Neural progenitor cell (in vitro differentiated cells): ENCODE measurements around the gene AP2M1. TPM values are rescaled to one million over a fixed set of nuclear protein-coding genes. Genes with fewer than 3 reads are reported as not detected.
A peak's percentile ranks its signal among the peaks of the same experiment; 100 is the strongest.

Experiments
- DNase-seq: peaks from one replicate; pipeline ENCODE4 v3.0.0-alpha.2; 2016; ENCODE audit warnings: low spot score
- H2AFZ ChIP-seq: fragments of 200-600 bp; sonication (generic); replicated peaks from 2 replicates; pipeline ENCODE4 v1.6.1; 2016; ENCODE audit warnings: antibody characterized with exemption
- H3F3A ChIP-seq: fragments of 200-600 bp; sonication (generic); 2 replicates; pipeline ENCODE4 v1.6.1; 2016; ENCODE audit warnings: antibody characterized with exemption, low read depth
- H3K27ac ChIP-seq: fragments of 200-600 bp; sonication (generic); 2 replicates; pipeline ENCODE4 v1.5.1; 2016; ENCODE audit warnings: mild to moderate bottlenecking
- H3K27me3 ChIP-seq: fragments of 200-600 bp; sonication (generic); 2 replicates; pipeline ENCODE4 v1.6.1; 2016; ENCODE audit warnings: mild to moderate bottlenecking, moderate library complexity
- H3K36me3 ChIP-seq: fragments of 200-600 bp; sonication (generic); 2 replicates; pipeline ENCODE4 v1.5.1; 2016
- H3K4me1 ChIP-seq: fragments of 200-600 bp; sonication (generic); 2 replicates; pipeline ENCODE4 v1.6.1; 2016; ENCODE audit warnings: mixed run types
- H3K4me2 ChIP-seq: fragments of 200-600 bp; sonication (generic); 2 replicates; pipeline ENCODE4 v1.6.1; 2016
- H3K4me3 ChIP-seq: fragments of 200-600 bp; sonication (generic); 2 replicates; pipeline ENCODE4 v1.5.1; 2016
- H3K79me2 ChIP-seq: fragments of 200-600 bp; sonication (generic); 2 replicates; pipeline ENCODE4 v1.6.1; 2016; ENCODE audit warnings: low read depth
- H3K9ac ChIP-seq: fragments of 200-600 bp; sonication (generic); 2 replicates; pipeline ENCODE4 v1.6.1; 2016
- H3K9me3 ChIP-seq: fragments of 200-600 bp; sonication (generic); 2 replicates; pipeline ENCODE4 v1.5.1; 2016; ENCODE audit warnings: low read depth
- H4K20me1 ChIP-seq: fragments of 200-600 bp; sonication (generic); 2 replicates; pipeline ENCODE4 v1.6.1; 2016; ENCODE audit warnings: low read depth
- H3K27ac Mint-ChIP-seq: 3 replicates; pipeline ENCODE4 v1.8.0; 2021; ENCODE audit warnings: mixed read lengths
- H3K27me3 Mint-ChIP-seq: 2 replicates; pipeline ENCODE4 v1.8.0; 2022; ENCODE audit warnings: low read depth, mild to moderate bottlenecking, inconsistent platforms, moderate library complexity, mixed read lengths; ENCODE audit not compliant: insufficient read depth
- H3K36me3 Mint-ChIP-seq: 3 replicates; pipeline ENCODE4 v1.8.0; 2021; ENCODE audit warnings: mixed read lengths
- H3K4me1 Mint-ChIP-seq: 3 replicates; pipeline ENCODE4 v1.8.0; 2021; ENCODE audit warnings: mixed read lengths
- H3K4me3 Mint-ChIP-seq: 3 replicates; pipeline ENCODE4 v1.8.0; 2021; ENCODE audit warnings: mild to moderate bottlenecking, moderate library complexity, mixed read lengths
- H3K9me3 Mint-ChIP-seq: 3 replicates; pipeline ENCODE4 v1.8.0; 2020; ENCODE audit warnings: mixed read lengths
- CTCF ChIP-seq: fragments of 200-600 bp; sonication (generic); IDR thresholded peaks from 2 replicates; pipeline ENCODE4 v1.5.1; 2017; ENCODE audit warnings: antibody characterized with exemption, mild to moderate bottlenecking
- EZH2 ChIP-seq: fragments of 200-600 bp; sonication (generic); IDR thresholded peaks from 2 replicates; pipeline ENCODE4 v1.6.1; 2017; ENCODE audit warnings: antibody characterized with exemption, mild to moderate bottlenecking, moderate library complexity
- EZH2phosphoT487 ChIP-seq: fragments of 200-600 bp; sonication (generic); IDR thresholded peaks from 2 replicates; pipeline ENCODE4 v1.6.1; 2017; ENCODE audit warnings: antibody characterized with exemption
- total RNA-seq: library from RNA; depleted of rRNA; stranded (reverse); fragments of >200 nt; gene quantifications from 2 replicates; pipeline ENCODE4 v1.2.3, GENCODE V29; 2015; ENCODE audit warnings: low replicate concordance

Gene AP2M1
- total RNA-seq, 1 donor from 2014 or later = 309 TPM

- peak overlapping the region; percentile 98 for H3K4me3 Mint-ChIP-seq
- peaks cover 27% of the 10 kb centered on the region for H3K4me1 Mint-ChIP-seq
- TF ChIP-seq EZH2phosphoT487 = no peak
- TF ChIP-seq EZH2 = no peak
- no peak for TF ChIP-seq CTCF
- Histone ChIP-seq H2AFZ (no peak overlapping the region), H3K27me3 (no peaks in the 10 kb centered on the region), H3K4me1 (peaks cover 14% of the 10 kb centered on the region), H3K4me3 (peak overlapping the region; percentile 69), H3K9ac (peak overlapping the region; percentile 87), H3K9me3 (no peaks in the 10 kb centered on the region), H3F3A (peaks cover 20% of the 10 kb centered on the region), H4K20me1 (peaks cover 10% of the 10 kb centered on the region), H3K79me2 (peaks cover 26% of the 10 kb centered on the region), H3K36me3 (no peaks in the 10 kb centered on the region), H3K4me2 (peak overlapping the region; percentile 84), H3K27ac (peak overlapping the region; percentile 47)
- peak; percentile 100 for DNase-seq
- H3K9me3 Mint-ChIP-seq = no peaks in the 10 kb centered on the region
- H3K36me3 Mint-ChIP-seq = peaks cover 32% of the 10 kb centered on the region
- H3K27ac Mint-ChIP-seq = peak overlapping the region; percentile 89
- peaks cover 2% of the 10 kb centered on the region for H3K27me3 Mint-ChIP-seq
These were observed 11.0 kb downstream of the AP2M1 start for GRCh38 chr3:184185461-184186183.

GRCh38 chr3:184186184-184186901 lies 11.7 kb downstream of the AP2M1 start, which contains the start of gene ABCF3:
Gene ABCF3 (plus strand): TSS chr3:184186199. CDS start chr3:184186208, 9 bp downstream.
- Histone ChIP-seq H3K9ac (peak within 1 kb of the TSS; percentile 87), H3K36me3 (no peaks in the 10 kb centered on the region), H2AFZ (no peak within 1 kb of the TSS), H3K27ac (peak within 1 kb of the TSS; percentile 47), H3K79me2 (peaks cover 26% of the 10 kb centered on the region), H3K9me3 (no peaks in the 10 kb centered on the region), H3K27me3 (no peaks in the 10 kb centered on the region), H3K4me2 (peak within 1 kb of the TSS; percentile 84), H3K4me1 (peaks cover 14% of the 10 kb centered on the region), H3K4me3 (peak within 1 kb of the TSS; percentile 69), H4K20me1 (peaks cover 10% of the 10 kb centered on the region), H3F3A (peaks cover 20% of the 10 kb centered on the region)
- H3K9me3 Mint-ChIP-seq = no peaks in the 10 kb centered on the region
- H3K27me3 Mint-ChIP-seq = peaks cover 3% of the 10 kb centered on the region
- TF ChIP-seq CTCF (no peak), EZH2 (no peak), EZH2phosphoT487 (no peak)
- peaks cover 28% of the 10 kb centered on the region for H3K36me3 Mint-ChIP-seq
- peak within 1 kb of the TSS; percentile 89 for H3K27ac Mint-ChIP-seq
- H3K4me3 Mint-ChIP-seq = peak within 1 kb of the TSS; percentile 98
- no peak for DNase-seq
- peaks cover 27% of the 10 kb centered on the region for H3K4me1 Mint-ChIP-seq

GRCh38 chr3:184186902-184187207 lies 12.2 kb downstream of the AP2M1 start:
- no peaks in the 10 kb centered on the region for H3K9me3 ChIP-seq
- H3K27ac ChIP-seq = no peak overlapping the region

More at GRCh38 chr3:184186902-184187207, 12.2 kb downstream of the AP2M1 start:
- Mint-ChIP-seq H3K27ac (no peak overlapping the region), H3K4me1 (peaks cover 27% of the 10 kb centered on the region), H3K9me3 (no peaks in the 10 kb centered on the region), H3K27me3 (peaks cover 3% of the 10 kb centered on the region), H3K36me3 (peaks cover 28% of the 10 kb centered on the region), H3K4me3 (peak overlapping the region; percentile 98)
- no peak for TF ChIP-seq CTCF
- no peak for TF ChIP-seq EZH2
- TF ChIP-seq EZH2phosphoT487 = no peak
- Histone ChIP-seq H3K36me3 (no peaks in the 10 kb centered on the region), H3K27me3 (no peaks in the 10 kb centered on the region), H3K79me2 (peaks cover 26% of the 10 kb centered on the region), H2AFZ (no peak overlapping the region), H3K4me1 (peaks cover 14% of the 10 kb centered on the region), H3K9ac (peak overlapping the region; percentile 87), H3K4me3 (peak overlapping the region; percentile 69), H3F3A (peaks cover 20% of the 10 kb centered on the region), H3K4me2 (peak overlapping the region; percentile 84), H4K20me1 (peaks cover 10% of the 10 kb centered on the region)
- DNase-seq = no peak
